ENCODE measurements around the gene SPR.

Gene SPR

GRCh38 chr2:72887032-72887739 lies at the start of gene SPR:
Gene SPR, plus strand, starts transcription at chr2:72887408. Its CDS starts 25 bp downstream, at chr2:72887433.
- DNase-seq = peak; percentile 56

DNA sequence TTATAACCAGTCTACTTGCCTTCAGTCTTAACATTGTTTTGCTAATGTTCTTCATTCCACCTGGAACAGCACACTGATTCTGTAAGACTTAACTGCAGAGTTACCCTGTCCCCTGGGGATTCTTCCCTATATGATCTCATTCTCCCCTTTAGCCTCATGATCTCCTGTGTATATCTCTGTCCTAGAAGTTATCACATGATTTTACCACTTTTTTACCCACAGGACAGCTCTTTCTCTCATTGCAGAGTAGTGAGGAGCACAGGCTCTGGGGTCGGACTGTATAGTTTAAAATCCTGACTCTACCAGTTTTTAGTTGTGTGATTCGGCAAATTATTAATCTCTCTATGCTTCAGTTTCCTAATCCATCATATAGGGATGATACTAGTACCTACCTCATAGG lies 47.1 kb upstream of the SPR start:
- no peak for DNase-seq

GRCh38 chr2:72841462-72842125 lies 45.6 kb upstream of the SPR start:
- DNase-seq = no peak

GRCh38 chr2:72843301-72843700 lies 43.9 kb upstream of the SPR start:
- DNase-seq = no peak

DNA sequence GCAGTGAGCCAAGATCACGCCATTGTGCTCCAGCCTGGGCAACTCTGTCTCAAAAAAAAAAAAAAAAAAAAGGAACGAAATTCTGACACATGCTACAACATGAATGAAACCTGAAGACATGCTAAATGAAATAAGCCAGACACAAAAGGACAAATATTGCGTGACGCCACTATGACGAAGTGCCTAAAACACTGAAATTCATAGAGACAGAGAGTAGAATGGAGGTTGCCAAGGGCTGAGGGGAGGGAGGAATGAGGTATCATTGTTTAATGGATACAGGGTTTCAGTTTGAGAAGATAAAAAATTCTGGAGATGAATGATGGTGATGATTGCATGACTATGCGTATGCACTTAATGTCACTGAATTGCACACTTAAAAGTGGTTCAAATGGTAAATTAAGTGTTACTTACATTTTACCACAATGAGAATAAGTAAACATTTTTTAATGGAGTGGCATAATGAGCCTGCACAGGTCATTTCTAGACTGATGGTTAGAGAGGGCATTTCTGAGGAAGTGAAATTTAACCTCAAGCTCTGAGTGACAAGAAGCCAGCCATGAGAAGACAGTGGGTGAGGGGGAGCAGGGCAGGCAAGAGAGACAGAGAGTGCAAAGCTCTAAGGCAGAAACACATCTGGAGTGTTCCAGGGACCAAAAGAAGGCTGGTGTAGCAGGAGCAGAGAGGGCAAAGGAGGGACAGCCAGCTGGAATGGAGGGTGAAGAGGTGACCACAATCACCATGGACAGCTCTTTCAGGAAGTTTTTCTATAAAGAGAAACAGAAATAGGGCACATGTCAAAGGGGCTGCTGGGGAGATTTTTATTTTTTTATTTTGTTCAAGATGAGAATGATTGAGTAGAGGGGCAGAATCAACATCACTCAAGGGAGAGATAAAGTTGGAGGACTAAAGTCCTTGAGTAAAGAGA lies 40.8 kb upstream of the SPR start:
- no peak for DNase-seq

DNA sequence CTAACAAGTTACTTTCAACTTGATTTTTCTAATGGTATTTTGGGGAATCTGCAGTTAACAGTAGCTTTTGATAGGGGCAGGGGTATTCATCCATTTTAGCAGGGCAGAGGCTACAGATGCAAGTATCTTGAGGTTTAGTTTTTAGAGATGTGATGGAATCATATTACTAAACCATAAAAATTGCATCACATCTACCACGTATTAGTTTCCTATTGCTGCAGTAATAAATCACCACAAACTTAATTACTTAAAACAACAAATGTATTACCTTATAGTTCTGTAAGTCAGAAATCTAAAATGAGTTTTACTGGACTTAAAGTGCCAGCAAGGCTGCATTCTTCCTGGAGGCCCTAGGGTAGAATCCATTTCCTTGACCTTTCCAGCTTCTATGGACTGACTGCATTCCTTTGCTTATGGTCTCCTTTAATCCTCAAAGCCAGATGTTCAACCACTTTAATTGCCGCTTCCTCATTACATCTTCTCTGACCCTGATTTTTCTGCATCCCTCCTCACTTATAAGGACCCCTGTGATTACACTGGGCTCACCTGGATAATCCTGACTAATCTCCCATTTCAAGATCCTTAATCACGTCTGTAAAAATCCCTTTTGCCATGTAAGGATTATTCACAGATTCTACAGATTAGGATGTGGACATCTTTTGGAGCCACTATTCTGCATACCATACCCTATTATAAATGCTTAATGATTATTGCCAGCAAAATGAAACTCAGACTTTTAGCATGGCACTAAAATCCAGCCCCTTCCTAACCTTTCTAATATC lies 39.5 kb upstream of the SPR start:
- DNase-seq = no peak

DNA sequence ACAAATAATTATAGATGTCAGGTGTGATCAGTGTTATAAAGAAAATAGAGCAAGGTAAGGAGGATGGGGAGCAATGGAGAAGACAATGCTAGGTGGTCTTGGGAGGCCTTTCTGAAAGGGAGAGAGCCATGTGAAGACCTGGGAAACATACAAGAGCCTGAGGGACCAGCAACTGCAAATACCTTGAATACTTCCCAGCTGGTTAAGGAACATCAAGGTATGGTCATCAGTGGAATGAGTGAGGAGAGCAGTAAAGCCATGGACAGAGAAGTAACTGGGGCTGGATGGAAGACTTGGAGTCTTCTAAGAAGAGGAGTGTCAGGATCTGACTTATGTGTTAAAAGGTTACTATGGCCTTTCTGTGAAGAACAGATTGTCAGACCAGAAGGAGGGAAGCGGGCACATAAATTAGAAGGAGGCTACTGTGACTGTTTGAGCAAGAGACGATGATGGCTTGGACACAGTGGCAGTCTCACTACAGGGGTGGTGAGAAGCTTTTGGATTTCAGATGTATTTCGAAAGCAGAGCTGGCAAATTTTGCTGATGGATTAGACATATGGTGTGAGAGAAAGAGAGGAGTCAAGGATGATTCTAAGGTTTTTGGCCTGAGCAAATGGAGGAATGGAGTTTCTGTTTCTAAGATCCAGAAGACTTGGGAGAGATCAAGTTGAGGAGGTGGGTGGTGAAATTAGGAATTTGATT lies 38.6 kb upstream of the SPR start:
- no peak for DNase-seq

- no peak for DNase-seq
These were observed 38.1 kb upstream of the SPR start for GRCh38 chr2:72849138-72849462.

DNA sequence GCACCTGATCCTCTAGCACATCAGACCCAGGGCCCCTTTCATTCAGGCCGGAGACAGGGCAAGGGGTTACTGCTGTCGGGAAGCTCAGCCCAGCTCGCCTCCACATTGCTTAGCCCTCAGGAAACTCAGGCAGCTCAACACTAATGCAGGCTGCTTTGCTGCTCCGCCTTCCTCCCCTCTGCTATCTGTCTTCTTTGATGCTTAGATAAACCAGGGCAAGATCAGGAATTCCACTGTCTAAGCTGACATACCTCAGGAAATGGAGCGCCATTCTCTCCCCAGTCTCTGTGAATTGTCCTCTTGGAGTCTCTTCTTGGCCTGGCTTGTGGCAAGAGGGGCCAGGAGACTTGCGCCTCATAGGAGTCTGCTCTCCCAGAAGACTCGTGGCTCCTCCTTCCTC lies 35.9 kb upstream of the SPR start:
- DNase-seq = no peak

- DNase-seq = peak; percentile 37
These were observed 27.4 kb upstream of the SPR start for GRCh38 chr2:72859831-72860262.

GRCh38 chr2:72862239-72862988 lies 24.8 kb upstream of the SPR start:
- peak; percentile 78 for DNase-seq

DNA sequence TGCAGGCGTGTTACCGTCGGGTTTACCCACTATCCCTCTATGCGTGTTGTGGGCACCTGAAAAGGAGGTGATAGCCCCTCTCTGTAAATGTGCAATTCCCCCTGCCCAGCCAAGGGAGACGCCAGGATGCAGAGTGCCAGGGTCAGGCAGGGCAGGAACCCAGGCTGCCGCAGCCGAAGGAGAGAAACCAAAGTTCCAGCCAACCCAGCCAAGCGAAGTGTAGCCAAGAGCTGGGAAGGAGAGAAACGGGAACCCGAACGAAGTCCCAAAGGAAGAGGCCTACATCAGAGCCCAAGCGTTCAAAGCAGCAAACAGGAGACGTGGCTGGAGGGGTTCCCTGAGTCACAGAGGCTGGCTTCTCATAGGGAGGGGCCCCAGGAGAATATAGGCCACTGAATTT lies 24.2 kb upstream of the SPR start:
- DNase-seq = no peak

GRCh38 chr2:72864500-72864899 lies 22.7 kb upstream of the SPR start:
- DNase-seq = peak; percentile 2

GRCh38 chr2:72871060-72871459 lies 16.1 kb upstream of the SPR start:
- no peak for DNase-seq

DNA sequence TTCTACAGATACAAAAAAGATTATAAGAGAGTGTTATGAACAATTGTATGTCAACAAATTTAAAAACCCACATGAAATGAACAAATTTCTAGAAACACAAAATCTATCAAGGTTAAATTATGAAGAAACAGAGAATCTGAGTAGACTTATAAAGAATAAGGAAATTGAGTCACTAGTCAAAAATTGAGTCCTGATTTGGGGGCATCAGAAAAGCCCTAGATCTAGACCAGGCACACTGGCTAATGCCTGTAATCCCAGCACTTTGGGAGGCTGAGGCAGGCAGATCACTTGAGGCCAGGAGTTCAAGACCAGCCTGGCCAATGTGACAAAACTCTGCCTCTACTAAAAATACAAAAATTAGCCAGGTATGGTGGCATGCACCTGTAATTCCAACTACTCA lies 15.3 kb upstream of the SPR start:
- no peak for DNase-seq

DNA sequence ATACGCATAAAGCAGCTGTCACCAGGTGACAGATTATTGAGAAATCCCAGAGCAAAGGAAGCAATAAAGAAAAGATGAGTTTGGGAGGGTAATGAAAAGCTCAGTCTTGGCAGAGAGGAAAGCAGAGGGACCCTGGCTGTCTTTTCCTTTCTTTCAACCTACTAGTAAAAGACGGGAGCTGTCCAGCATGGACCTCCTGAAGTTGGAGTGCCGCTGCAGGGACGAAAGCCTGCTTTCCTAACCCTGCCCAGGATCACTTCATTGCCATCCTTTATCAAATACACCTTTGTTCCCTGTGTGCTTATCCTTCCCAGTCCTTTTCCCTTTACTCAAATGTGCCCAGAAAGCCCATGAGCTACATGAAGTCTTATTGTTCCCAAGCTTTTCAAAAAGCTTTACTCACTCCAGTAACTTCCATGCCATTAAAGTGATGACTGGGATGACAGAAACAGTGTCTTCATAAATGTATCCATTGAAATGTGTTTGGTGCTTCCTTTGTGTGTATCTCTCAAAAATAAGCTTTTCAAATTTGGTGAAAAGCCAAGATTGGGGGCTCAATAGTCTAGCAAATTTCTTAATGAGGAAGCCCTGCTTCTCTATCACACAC lies 3.7 kb upstream of the SPR start:
- DNase-seq = no peak

DNA sequence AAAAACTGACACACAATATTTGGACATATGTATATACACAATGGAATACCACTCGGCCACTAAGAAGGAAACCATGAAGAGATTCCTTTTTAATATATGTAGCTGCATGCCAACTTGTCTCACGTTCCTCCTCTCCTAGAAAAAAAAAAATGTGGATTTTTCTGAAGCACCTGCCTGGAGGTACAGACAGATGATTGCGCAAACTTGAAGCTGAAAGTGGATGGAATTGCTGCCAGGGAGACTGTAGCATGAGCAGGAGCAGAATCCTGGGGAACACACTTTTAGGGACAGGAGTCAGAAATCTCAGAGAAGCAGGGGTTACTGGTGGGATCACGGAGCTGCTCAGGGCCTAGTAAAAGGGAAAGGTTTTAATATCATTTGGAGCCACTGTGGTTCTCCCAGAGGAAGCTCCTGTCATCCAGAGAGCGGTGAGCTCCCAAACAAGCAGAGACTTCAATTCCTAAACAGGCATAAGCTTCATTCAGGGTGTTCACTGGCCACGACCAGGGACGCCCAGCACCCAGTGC lies 640 bp upstream of the SPR start:
- DNase-seq = no peak

DNA sequence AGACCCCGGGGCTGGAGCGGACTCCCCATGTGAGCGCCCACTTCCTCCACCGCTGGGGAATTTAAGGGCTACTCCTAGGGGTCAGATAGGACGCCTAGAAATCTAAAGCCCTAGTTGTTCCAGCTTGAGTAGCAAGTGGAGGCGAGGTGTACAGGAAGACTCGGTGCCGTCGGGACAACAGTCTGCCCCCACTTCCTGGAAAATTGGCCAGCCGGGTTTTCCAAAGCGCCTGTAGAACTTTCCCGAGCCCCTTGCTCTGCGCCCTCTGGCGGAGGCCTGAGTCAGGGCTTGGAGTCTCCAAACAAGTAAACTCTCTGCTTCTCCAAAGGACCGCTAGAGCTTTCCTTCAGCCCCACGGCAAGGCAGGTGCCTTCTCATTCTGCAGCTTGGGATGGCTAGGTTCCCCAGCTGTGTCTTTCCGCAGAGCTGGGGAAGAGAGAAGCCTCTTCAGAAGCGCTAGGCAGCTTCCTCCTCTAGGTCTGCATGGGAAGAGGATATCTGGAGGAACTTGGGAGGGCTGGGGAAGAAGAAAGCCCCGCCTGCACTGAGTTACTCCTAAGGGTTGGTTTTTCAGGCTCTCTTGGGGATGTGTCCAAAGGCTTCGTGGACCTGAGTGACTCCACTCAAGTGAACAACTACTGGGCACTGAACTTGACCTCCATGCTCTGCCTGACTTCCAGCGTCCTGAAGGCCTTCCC lies 681 bp downstream of the SPR start:
- peak; percentile 53 for DNase-seq

GRCh38 chr2:72888438-72889202 lies 1.4 kb downstream of the SPR start:
- no peak for DNase-seq

Measured in stimulated activated naive CD4-positive, alpha-beta T cell treated with Interleukin-2 at 50 U/mL for 16 hours (primary cell).